MG63 (cell line): ENCODE data around the gene ISG20. TPM values are rescaled to one million over a fixed set of nuclear protein-coding genes. Genes with fewer than 3 reads are reported as not detected.

Source experiments
- total RNA-seq: library from RNA; depleted of rRNA; stranded (reverse); fragments of >200 nt; shearing (Covaris generic); gene quantifications from 2 replicates; pipeline ENCODE4 v1.2.3, GENCODE V29; 2014; ENCODE audit warnings: low replicate concordance; rRNA removed

ISG20 gene
- total RNA-seq, 1 experiment from 2014 or later, result 19.2 TPM

Other genes starting within 250 kb of the ISG20 start
- 41.4 and 49.7 TPM in 2 replicates for gene MRPL46, start 171.6 kb upstream of the ISG20 start, total RNA-seq
- gene MRPS11, start 171.3 kb upstream of the ISG20 start, total RNA-seq, result 103 and 231 TPM in 2 replicates
- 2.0 and 4.0 TPM in 2 replicates for gene DET1, start 92.3 kb upstream of the ISG20 start, total RNA-seq
- 33.5 and 48.4 TPM in 2 replicates for gene AEN, start 17.7 kb upstream of the ISG20 start, total RNA-seq
- gene ACAN, start 164.4 kb downstream of the ISG20 start, total RNA-seq, result 0.05 and 0.16 TPM in 2 replicates